ENCODE measurements around the gene RALGAPB. TPM values are rescaled to one million over a fixed set of nuclear protein-coding genes. Genes with fewer than 3 reads are reported as not detected.
A peak's percentile ranks its signal among the peaks of the same experiment; 100 is the strongest.
"Not testable (repeated sequence)": the region's sequence is repeated elsewhere in the genome, so short reads cannot be mapped to it uniquely, and the experiment has no call there.

RALGAPB gene
- polyA plus RNA-seq, 5 donors, result 27.0 to 41.5 (median 37.5) TPM

- peak; percentile 88 to 89 for DNase-seq
Observed at GRCh38 chr20:38446441-38447209, 26.0 kb upstream of the RALGAPB start.

- DNase-seq, result no peak
Observed at GRCh38 chr20:38447251-38447661, 25.4 kb upstream of the RALGAPB start.

DNA sequence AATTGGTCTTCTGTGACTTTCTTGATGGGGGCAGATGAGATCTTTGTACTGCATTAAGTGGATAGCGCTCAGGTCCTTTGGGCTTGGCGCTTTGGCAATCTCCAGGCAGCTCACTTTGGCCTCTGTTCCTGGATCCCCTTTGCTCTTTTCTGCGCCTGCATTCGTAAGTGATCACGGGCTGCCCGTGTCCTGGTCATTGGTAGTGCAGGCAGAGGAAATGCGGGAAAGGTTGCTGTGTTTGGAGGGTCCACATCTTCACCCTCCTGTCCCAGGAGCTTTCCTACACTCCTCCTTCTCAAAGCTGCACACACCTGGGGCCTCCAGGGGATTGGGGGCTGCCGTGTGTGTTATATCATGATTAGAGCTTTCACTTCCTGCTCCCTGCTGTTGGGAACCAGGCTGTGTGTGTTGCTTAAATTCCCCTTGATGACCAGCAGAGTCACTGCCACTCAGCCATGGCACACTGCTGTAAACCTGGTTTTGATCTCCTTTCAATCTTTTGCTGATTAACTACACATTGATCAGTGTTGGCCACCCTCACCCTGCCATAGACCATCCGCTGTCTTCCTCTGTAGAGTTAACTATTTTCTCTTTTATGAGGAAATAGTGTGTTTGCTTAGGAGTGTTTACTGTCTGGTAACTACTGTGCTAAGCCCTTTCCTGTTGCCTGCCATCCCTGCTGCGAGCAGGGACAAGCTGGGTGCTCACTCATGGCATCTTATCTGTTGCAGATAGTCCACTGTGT is 24.5 kb upstream of the RALGAPB start:
- no peak for DNase-seq

GRCh38 chr20:38449046-38449445 is 23.6 kb upstream of the RALGAPB start:
- no peak for DNase-seq

- no peak for DNase-seq
Observed at GRCh38 chr20:38450412-38450975, 22.1 kb upstream of the RALGAPB start.

DNA sequence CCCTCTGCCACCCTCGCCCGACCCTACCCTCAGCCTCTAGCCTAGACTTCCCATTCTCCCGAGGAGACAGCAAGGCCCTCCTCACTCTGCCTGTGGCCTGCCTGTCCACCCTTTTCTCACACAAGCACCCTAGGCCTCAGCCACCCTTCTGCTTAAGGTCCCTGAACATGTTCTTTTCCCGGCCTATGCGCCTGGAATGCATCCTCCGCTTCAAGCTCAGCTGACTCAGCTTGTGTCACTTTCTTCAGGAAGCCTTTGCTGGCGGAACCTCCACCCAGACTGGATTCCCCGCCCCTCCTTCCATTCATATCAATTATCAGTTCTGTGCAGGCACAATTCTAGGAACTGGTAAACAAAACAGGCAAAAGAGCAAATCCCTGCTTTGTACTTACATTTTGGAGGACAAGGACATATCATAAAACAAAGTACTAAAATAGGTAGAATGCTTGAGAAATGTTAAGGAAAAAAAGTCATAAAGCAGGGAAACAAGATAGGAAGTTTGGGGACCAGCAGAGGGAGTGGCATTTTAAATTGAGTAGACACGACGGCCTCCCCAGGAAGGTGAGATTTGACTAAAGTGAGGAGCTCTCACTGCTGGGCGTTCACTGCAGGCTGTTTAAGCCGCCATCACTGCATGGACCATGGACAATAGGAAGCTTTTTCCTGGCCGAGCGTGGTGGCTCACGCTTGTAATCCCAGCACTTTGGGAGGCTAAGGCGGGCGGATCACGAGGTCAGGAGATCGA is 19.6 kb upstream of the RALGAPB start:
- DNase-seq, result no peak

DNA sequence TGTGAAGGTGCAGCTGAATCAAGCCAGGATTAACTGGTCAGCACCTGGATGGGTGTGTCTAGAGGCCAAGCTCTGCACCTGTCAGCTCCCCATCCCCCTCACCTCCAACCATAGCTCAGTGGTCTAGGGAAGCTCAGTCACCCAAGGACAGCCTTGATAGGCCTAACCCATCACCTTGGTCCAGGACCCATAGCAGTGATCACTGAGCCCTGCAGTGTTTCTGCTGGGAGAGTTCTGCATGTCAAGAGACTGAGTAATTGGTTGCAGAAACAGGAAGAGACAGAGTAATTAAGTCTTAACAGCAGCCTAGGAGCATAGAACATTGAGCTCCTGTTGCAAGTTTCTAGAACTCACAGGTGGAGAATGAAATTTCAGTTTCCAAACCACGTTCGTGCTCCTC is 18.7 kb upstream of the RALGAPB start:
- DNase-seq, result no peak

DNA sequence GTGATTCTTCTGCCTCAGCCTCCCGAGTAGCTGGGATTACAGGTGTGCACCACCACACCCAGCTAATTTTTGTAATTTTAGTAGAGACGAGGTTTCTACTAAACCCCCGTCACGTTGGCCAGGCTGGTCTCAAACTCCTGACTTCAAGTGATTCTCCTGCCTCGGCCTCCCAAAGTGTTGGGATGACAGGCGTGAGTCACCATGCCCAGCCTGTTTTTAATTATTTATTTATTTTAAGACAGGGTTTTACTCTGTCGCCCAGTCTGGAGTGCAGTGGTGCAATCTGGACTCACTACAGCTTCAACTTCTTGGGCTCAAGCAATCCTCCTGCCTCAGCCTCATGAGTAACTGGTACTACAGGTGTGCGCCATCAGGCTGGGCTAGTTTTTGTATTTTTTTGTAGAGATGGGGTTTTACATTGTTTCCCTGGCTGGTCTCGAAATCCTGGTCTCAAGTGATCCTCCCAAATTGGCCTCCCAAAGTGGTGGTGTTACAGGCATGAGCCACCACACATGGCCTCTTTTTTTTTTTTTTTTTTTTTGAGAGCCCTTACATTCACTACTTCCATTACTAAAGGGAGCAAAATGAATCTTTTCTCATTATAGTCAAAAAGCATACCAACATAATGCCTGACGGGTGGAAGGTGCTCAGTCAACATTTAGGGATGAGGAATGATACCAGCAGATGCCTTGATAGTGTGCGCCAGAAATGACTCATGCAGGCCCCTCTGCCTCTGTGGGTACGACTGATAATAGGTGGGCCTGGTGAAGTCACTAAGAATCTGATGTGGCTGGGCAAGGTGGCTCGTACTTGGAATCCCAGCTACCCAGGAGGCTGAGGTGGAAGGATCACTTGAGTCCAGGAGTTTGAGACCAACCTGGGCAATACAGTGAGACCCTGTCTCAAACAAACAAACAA is 17.8 kb upstream of the RALGAPB start:
- no peak for DNase-seq

DNA sequence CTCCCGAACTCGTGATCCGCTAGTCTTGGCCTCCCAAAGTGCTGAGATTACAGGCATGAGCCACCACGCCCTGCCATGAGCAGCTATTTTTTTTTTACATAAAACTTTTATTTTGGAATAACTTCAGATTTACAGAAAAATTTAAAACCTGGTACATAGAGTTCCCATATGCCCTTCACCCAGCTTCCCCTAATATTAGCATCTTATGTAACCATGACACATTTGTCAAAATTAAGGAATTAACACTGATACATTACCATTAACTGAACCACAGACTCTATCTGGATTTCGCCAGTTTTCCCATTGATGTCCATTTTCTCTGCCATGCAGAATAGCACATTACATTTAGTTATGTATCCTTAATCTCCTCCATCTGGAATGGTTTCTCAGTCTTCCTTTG is 14.3 kb upstream of the RALGAPB start:
- DNase-seq, result no peak

DNA sequence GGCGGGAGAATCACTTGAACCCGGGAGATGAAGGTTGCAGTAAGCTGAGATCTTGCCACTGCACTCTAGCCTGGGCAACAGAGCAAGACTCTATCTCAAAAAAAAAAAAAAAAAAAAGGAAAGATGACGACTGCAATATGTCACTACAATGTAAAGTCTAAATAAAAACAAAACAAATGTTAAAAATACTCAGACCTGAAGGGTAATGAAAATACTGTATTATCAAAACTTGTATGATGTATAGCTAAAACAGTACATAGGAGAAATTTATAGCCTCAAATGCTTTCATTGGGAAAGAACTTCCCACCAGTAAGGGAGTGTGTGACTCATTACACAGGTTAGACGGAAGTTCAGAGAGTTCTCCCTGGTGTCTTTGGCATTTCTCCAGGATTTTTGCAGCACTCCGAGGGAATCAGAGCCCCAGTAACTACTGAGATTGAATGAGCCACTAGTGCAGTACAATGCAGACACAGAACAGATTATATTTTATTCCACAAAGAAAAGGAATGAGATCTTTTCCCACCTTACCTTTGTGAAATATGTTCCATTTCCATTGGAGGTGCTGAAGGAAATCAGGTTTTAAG is 12.5 kb upstream of the RALGAPB start:
- DNase-seq, result peak; percentile 34 to 39

DNA sequence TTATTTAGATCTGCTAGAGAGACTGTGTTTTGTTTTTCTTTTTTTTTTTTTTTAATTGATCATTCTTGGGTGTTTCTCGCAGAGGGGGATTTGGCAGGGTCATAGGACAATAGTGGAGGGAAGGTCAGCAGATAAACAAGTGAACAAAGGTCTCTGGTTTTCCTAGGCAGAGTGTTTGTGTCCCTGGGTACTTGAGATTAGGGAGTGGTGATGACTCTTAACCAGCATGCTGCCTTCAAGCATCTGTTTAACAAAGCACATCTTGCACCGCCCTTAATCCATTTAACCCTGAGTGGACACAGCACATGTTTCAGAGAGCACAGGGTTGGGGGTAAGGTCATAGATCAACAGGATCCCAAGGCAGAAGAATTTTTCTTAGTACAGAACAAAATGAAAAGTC is 12.0 kb upstream of the RALGAPB start:
- DNase-seq, result not testable (repeated sequence)

DNA sequence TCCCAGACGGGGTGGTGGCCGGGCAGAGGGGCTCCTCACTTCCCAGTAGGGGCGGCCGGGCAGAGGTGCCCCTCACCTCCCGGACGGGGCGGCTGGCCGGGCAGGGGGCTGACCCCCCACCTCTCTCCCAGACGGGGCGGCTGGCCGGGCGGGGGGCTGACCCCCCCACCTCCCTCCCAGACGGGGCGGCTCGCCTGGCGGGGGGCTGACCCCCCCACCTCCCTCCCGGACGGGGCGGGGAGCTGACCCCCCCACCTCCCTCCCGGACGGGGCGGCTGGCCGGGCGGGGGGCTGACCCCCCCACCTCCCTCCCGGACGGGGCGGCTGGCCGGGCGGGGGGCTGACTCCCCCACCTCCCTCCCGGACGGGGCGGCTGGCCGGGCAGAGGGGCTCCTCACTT is 11.5 kb upstream of the RALGAPB start:
- not testable (repeated sequence) for DNase-seq

- DNase-seq, result not testable (repeated sequence)
Observed at GRCh38 chr20:38461569-38461968, 11.1 kb upstream of the RALGAPB start.

GRCh38 chr20:38466171-38466570 is 6.5 kb upstream of the RALGAPB start:
- DNase-seq, result no peak

DNA sequence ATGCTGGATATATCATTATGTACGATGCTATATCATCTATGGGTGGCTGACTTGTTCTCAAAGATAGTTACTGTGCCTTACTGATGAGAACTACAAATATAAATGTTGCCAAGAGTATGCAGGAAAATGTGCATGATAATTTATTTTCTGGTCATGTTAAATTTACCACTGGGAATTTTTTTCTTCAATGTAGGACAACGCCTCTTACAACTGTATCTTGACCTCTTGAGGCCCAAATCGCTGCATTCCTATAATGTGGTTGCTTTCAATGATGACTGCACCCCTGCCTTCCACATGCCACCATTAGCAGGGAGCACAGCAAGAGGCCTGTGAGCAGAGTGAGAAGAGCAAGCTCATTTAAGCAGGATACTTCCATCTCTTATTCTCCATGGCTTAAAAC is 5.7 kb upstream of the RALGAPB start:
- no peak for DNase-seq

DNA sequence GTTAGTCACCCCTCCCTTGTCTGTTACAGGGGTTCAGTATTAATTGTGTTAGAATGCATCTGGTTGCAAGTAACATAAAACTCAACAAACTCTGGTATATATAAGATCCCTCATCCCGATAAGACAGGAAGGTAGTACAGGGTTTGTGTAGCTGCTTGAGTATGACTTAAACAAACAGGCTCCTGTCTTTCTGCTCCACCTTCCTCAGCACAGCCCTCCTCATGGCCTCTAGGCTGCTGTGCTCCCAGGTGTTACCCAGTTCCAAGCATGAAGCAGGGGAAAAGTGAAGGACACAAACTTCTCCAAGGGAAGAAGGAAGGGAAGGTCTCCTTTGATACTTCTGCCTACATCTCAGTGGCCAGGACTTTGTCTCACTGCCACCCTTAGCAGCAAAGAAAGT is 1.4 kb upstream of the RALGAPB start:
- no peak for DNase-seq

- DNase-seq, result no peak
Observed at GRCh38 chr20:38471987-38472512, 593 bp upstream of the RALGAPB start.

- peak in 1 of 2 donors; percentile 11 for DNase-seq
Observed at GRCh38 chr20:38473367-38473795, 738 bp downstream of the RALGAPB start.

- no peak for DNase-seq
Observed at GRCh38 chr20:38477747-38478146, 5.1 kb downstream of the RALGAPB start.

GRCh38 chr20:38479596-38479995 is 7.0 kb downstream of the RALGAPB start:
- DNase-seq, result no peak

Measured in right lung (tissue), 5 donors.